H1 (cell line): ENCODE data around the gene FRMD4B. TPM values are rescaled to one million over a fixed set of nuclear protein-coding genes. Genes with fewer than 3 reads are reported as not detected.
A peak's percentile ranks its signal among the peaks of the same experiment; 100 is the strongest.

Experiments
- CTCF ChIA-PET: fragments of 300-600 bp; sonication (Branson Sonifier 250); formaldehyde crosslinking; loops from one replicate; lab custom pipeline; 2021; ENCODE audit not compliant: partially characterized antibody; lab: Charles Lee
- POLR2A ChIA-PET: fragments of 300-600 bp; sonication (Branson Sonifier 250); formaldehyde crosslinking; loops from one replicate; lab custom pipeline; 2021; ENCODE audit warnings: inconsistent platforms; ENCODE audit not compliant: partially characterized antibody; lab: Charles Lee
- DNase-seq, 2 experiments: peaks; one replicate each; pipeline versions ENCODE4 v3.0.0 to v3.0.0-alpha.2; 2010 to 2022; ENCODE audit warnings: low spot score in 2 of 2, low read depth in 1 of 2, mixed read lengths in 1 of 2
- FAIRE-seq: peaks from 2 replicates; lab custom pipeline; 2011; peaks lifted over from hg19 to GRCh38; lab: Jason Lieb, UNC
- H2AFZ ChIP-seq: 2 replicates; pipeline ENCODE4 v1.8.1; 2012; ENCODE audit warnings: low read length, inconsistent platforms
- H2AK5ac ChIP-seq: 2 replicates; pipeline ENCODE4 v1.6.1; 2013; ENCODE audit warnings: low read depth, low read length
- H2BK120ac ChIP-seq: replicated peaks from 2 replicates; pipeline ENCODE3; 2013; ENCODE audit warnings: low read depth, low read length, inconsistent platforms
- H2BK12ac ChIP-seq: 2 replicates; pipeline ENCODE4 v1.6.1; 2013; ENCODE audit warnings: low read depth, low read length
- H2BK15ac ChIP-seq: 2 replicates; pipeline ENCODE4 v1.6.1; 2013; ENCODE audit warnings: low read length
- H2BK20ac ChIP-seq: 2 replicates; pipeline ENCODE4 v1.6.1; 2013; ENCODE audit warnings: low read length
- H2BK5ac ChIP-seq: 2 replicates; pipeline ENCODE4 v1.6.1; 2013; ENCODE audit warnings: low read depth, low read length
- H3K14ac ChIP-seq: 2 replicates; pipeline ENCODE4 v1.6.1; 2013; ENCODE audit warnings: inconsistent platforms; ENCODE audit not compliant: insufficient read length
- H3K18ac ChIP-seq: 2 replicates; pipeline ENCODE4 v1.6.1; 2013; ENCODE audit warnings: low read length; ENCODE audit errors: extremely low read depth
- H3K23ac ChIP-seq: 2 replicates; pipeline ENCODE4 v1.6.1; 2013; ENCODE audit warnings: inconsistent platforms; ENCODE audit not compliant: insufficient read length
- H3K23me2 ChIP-seq: 2 replicates; pipeline ENCODE4 v1.6.1; 2013; ENCODE audit warnings: low read depth, low read length
- H3K27ac ChIP-seq: 2 replicates; pipeline ENCODE4 v1.6.1; 2011; ENCODE audit warnings: low read depth, low read length, inconsistent platforms
- H3K27me3 ChIP-seq, 4 experiments: replicated peaks in 1 of 4; 1 replicate in 1 of 4; 2 replicates in 3 of 4; pipeline versions ENCODE4 v1.6.1 to v1.8.1; 2011 to 2013; ENCODE audit warnings: low read length in 3 of 4, mild to moderate bottlenecking in 3 of 4, inconsistent platforms in 2 of 4, mixed read lengths in 2 of 4, moderate library complexity in 1 of 4; ENCODE audit not compliant: control insufficient read depth in 3 of 4, insufficient read depth in 3 of 4; ENCODE audit errors: extremely low read depth in 1 of 4
- H3K36me3 ChIP-seq, 4 experiments: 2 replicates each; pipeline versions ENCODE4 v1.6.1 to v1.8.1; 2011 to 2013; ENCODE audit warnings: mild to moderate bottlenecking in 4 of 4, low read length in 3 of 4, moderate library complexity in 2 of 4, control low read depth in 1 of 4, inconsistent platforms in 1 of 4; ENCODE audit not compliant: insufficient read depth in 4 of 4, control insufficient read depth in 2 of 4
- H3K4ac ChIP-seq: replicated peaks from 2 replicates; pipeline ENCODE3; 2013; ENCODE audit warnings: low read length, low read depth, mixed read lengths, inconsistent platforms; ENCODE audit not compliant: insufficient read length
- H3K4me1 ChIP-seq, 4 experiments: replicated peaks in 1 of 4; 1 replicate in 1 of 4; 2 replicates in 3 of 4; pipeline versions ENCODE4 v1.6.1 to v1.8.1; 2011 to 2013; ENCODE audit warnings: low read length in 3 of 4, inconsistent platforms in 2 of 4, mixed read lengths in 1 of 4; ENCODE audit not compliant: insufficient read depth in 4 of 4, control insufficient read depth in 3 of 4
- H3K4me2 ChIP-seq, 2 experiments: 2 replicates each; pipeline versions ENCODE4 v1.6.1 to v1.8.1; 2011 to 2013; ENCODE audit warnings: low read depth in 2 of 2, low read length in 2 of 2, control low read depth in 1 of 2, inconsistent platforms in 1 of 2, mild to moderate bottlenecking in 1 of 2; ENCODE audit not compliant: insufficient read depth in 1 of 2
- H3K4me3 ChIP-seq, 4 experiments: fragments of 200-600, 300-600 bp in 1 of 4; sonication (generic), shearing (Covaris generic), sonication (Bioruptor Twin) in 1 of 4; 2 replicates each; pipeline versions ENCODE4 v1.5.1 to v1.8.1; 2011 to 2016; ENCODE audit warnings: low read length in 4 of 4, low read depth in 3 of 4, control low read depth in 2 of 4, inconsistent platforms in 2 of 4, mild to moderate bottlenecking in 2 of 4, mixed read lengths in 1 of 4, moderate library complexity in 1 of 4; ENCODE audit not compliant: insufficient read depth in 2 of 4; ENCODE audit errors: extremely low read depth in 1 of 4
- H3K56ac ChIP-seq: replicated peaks from 2 replicates; pipeline ENCODE3; 2013; ENCODE audit warnings: low read depth, mild to moderate bottlenecking, mixed read lengths, low read length, inconsistent platforms; ENCODE audit not compliant: insufficient read length
- H3K79me1 ChIP-seq: 2 replicates; pipeline ENCODE4 v1.6.1; 2013; ENCODE audit warnings: low read depth, low read length, control low read depth
- H3K79me2 ChIP-seq, 2 experiments: 2 replicates each; pipeline versions ENCODE4 v1.6.1 to v1.8.1; 2012 to 2013; ENCODE audit warnings: low read length in 2 of 2, mild to moderate bottlenecking in 2 of 2, inconsistent platforms in 1 of 2; ENCODE audit not compliant: insufficient read depth in 2 of 2, control insufficient read depth in 1 of 2
- H3K9ac ChIP-seq, 4 experiments: replicated peaks in 1 of 4; 1 replicate in 1 of 4; 2 replicates in 3 of 4; pipeline versions ENCODE4 v1.6.1 to v1.8.1; 2011 to 2013; ENCODE audit warnings: low read depth in 3 of 4, low read length in 3 of 4, control low read depth in 2 of 4, mild to moderate bottlenecking in 2 of 4, moderate library complexity in 2 of 4, inconsistent platforms in 1 of 4; ENCODE audit errors: extremely low read depth in 1 of 4
- H3K9me3 ChIP-seq, 2 experiments: 2 replicates each; pipeline versions ENCODE4 v1.6.1 to v1.8.1; 2012 to 2013; ENCODE audit warnings: mild to moderate bottlenecking in 2 of 2, moderate library complexity in 2 of 2, control low read depth in 1 of 2, inconsistent platforms in 1 of 2, low read depth in 1 of 2, low read length in 1 of 2, mixed read lengths in 1 of 2; ENCODE audit not compliant: insufficient read depth in 2 of 2
- H4K20me1 ChIP-seq, 2 experiments: replicated peaks in 1 of 2; 2 replicates each; pipeline versions ENCODE3 to v1.8.1; 2011 to 2013; ENCODE audit warnings: inconsistent platforms in 2 of 2, low read length in 2 of 2, mild to moderate bottlenecking in 1 of 2; ENCODE audit not compliant: insufficient read depth in 2 of 2, control insufficient read depth in 1 of 2
- H4K5ac ChIP-seq: 2 replicates; pipeline ENCODE4 v1.6.1; 2013; ENCODE audit warnings: low read length, low read depth, mixed read lengths, inconsistent platforms; ENCODE audit not compliant: insufficient read length
- H4K8ac ChIP-seq: 2 replicates; pipeline ENCODE4 v1.8.0; 2013; ENCODE audit warnings: mild to moderate bottlenecking, moderate library complexity, low read length, inconsistent platforms; ENCODE audit not compliant: insufficient read depth; ENCODE audit errors: extremely low read depth
- H4K91ac ChIP-seq: replicated peaks from 2 replicates; pipeline ENCODE3; 2013; ENCODE audit warnings: low read length, mixed read lengths, inconsistent platforms; ENCODE audit not compliant: insufficient read length
- CEBPB ChIP-seq: IDR thresholded peaks from 2 replicates; pipeline ENCODE4 v1.6.1; 2012; ENCODE audit warnings: low read depth, low read length
- EP300 ChIP-seq, 2 experiments: IDR thresholded peaks; 1 replicate in 1 of 2; 2 replicates in 1 of 2; pipeline ENCODE4 v1.6.1; 2011 to 2012; ENCODE audit warnings: low read depth in 2 of 2, low read length in 2 of 2, mild to moderate bottlenecking in 2 of 2, borderline replicate concordance in 1 of 2, inconsistent platforms in 1 of 2, moderate library complexity in 1 of 2
- WGBS, 2 experiments: shearing (Covaris generic) in 1 of 2; methylation state at CpG; one replicate each; pipeline versions ENCODE4 v1.1.6 to v1.1.7; 2013 to 2015; ENCODE audit warnings: low lambda C conversion rate in 2 of 2, mixed read lengths in 2 of 2, inconsistent platforms in 1 of 2, low coverage in 1 of 2, missing lambda C conversion rate in 1 of 2; ENCODE audit not compliant: insufficient replicate concordance in 2 of 2, insufficient coverage in 1 of 2, insufficient read length in 1 of 2; ENCODE audit errors: extremely low coverage in 1 of 2, missing lambda C conversion rate in 1 of 2; 5-methylcytosine and 5-hydroxymethylcytosine counted together
- polyA plus RNA-seq, 7 experiments: library from polyadenylated mRNA; depleted of rRNA in 3 of 7; stranded (reverse) in 5 of 7; unstranded in 2 of 7; fragments of >200 nt in 5 of 7; fragments of 200-250 nt in 2 of 7; gene quantifications; 1 replicate in 5 of 7; 2 replicates in 1 of 7; 4 replicates in 1 of 7; pipeline versions ENCODE4 v1.2.1 to v1.2.3, GENCODE V29; 2011 to 2013; ENCODE audit warnings: missing spikeins in 2 of 7, mixed read lengths in 2 of 7
- total RNA-seq: library from RNA; stranded (reverse); fragmentation: NEBNext Ultra II Directional; extraction: Animal tissue kit (Norgen Biotek cat#: 25700); gene quantifications from 2 replicates; pipeline ENCODE4 v1.2.1, GENCODE V29; 2021

Gene FRMD4B
- total and polyA plus RNA-seq, 2 of the 8 experiments (the other 6 are each of a cell fraction or from before 2014, with no cell fraction given) = 2.7 to 7.2 TPM

DNA sequence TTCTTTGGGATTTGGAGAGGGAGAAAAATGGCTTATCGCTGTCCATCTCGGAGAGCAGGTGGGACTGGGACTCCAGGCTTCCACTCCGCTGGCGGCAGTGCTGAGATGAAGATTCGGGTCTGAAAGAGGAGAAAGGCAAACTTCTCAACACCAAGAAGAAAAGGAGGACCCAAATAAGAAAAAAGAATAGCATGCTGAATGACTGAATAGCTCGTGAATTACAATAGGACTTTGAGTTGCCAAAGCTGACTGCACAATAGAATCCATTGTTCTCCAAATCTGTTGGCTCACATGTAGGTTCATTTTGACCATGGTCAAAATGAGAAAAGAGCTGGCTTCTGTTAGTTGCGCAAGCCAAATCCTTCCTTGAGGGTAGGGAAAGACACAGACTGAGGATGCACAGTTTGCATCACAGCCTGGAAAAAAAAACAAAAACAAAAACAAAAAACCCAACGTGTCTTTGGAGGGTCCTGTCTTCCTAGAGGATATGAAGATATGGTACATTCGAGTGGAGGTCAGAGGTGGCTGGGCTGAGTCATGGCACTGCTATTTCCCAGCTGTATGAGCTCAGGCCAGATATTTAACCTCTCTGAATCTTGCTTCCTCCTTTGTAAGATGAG lies 204.2 kb downstream of the FRMD4B start:
- DNase-seq = no peak
- Histone ChIP-seq H3K23me2 (no peaks in the 10 kb centered on the region), H4K91ac (peak overlapping the region; percentile 5), H3K23ac (no peak overlapping the region), H3K79me1 (no peaks in the 10 kb centered on the region), H3K27me3 (no peaks in the 10 kb centered on the region), H3K27ac (no peak overlapping the region), H2BK12ac (0 out of 2 replicates have a peak overlapping the region, but pooled peaks have one; percentile 11), H3K4me3 (peak overlapping the region in 1 of 4 experiments; percentile 1; a peak in 1 of 8 replicates), H3K4ac (no peak overlapping the region), H3K18ac (no peak overlapping the region), H2AK5ac (no peak overlapping the region), H3K9ac (no peak overlapping the region), H2BK5ac (no peak overlapping the region), H4K20me1 (no peaks in the 10 kb centered on the region), H2BK20ac (no peak overlapping the region), H2BK15ac (no peak overlapping the region), H3K4me2 (peak overlapping the region; percentile 24 to 73), H4K5ac (no peak overlapping the region), H3K56ac (no peak overlapping the region), H3K14ac (no peak overlapping the region), H3K9me3 (no peaks in the 10 kb centered on the region), H2AFZ (no peak overlapping the region), H3K79me2 (no peaks in the 10 kb centered on the region), H2BK120ac (no peak overlapping the region), H4K8ac (no peak overlapping the region; the same call in 1 of the 2 replicates), H3K4me1 (peaks cover 0 to 16% (median 11%) of the 10 kb centered on the region in 4 experiments), H3K36me3 (peaks cover 0 to 9% (median 2%) of the 10 kb centered on the region in 4 experiments; a peak in 2 of 8 replicates)
- FAIRE-seq = peak; percentile 48
- ChIA-PET POLR2A (no interaction called here), CTCF (interaction anchor here (0.7 to 2.5 kb wide), 6 partner anchors 8 to 228 kb away, joined by 3 to 19 read pairs (median 3); no protein-coding TSS in a partner anchor)
- no peak for TF ChIP-seq EP300 (IDR thresholded peaks at IDR 0.05; ENCODE audit: borderline replicate concordance in 1 of 2, low read depth in 2 of 2, low read length in 2 of 2)
- TF ChIP-seq CEBPB = peak; percentile 91
- 72% methylated on average over 9 of the region's 9 CpGs; no CpG with 5 or more reads in 1 of the 2 experiments for WGBS, 2 experiments
